ENCODE data around the gene ANKRD39. TPM values are rescaled to one million over a fixed set of nuclear protein-coding genes. Genes with fewer than 3 reads are reported as not detected.

Gene ANKRD39
- total RNA-seq, 4 donors from 2014 or later, result 9.7 to 55.3 (median 12.7) TPM

DNA sequence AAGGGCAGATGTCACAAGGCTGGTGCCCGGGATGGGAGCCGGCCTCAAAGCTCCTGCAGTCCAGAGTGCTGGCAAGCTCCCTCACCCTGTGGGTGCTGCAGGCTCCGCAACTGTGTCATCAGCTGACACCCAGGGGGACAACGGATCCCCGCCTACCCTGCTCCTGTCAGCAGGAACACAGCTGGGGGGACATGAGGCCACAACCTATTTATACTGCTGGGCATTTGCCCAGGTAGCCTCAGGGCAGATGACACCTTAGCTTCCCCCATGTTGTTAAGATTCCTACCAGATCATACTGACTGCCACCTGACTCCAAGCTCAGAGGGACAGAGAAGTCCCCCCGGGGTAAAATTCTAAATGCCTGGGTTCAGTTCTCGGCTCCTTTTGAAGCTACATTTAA is 15.2 kb downstream of the ANKRD39 start:
- DNase-seq, result no peak
- no peaks in the 10 kb centered on the region for H3K27me3 ChIP-seq
- H3K9me3 ChIP-seq, result no peaks in the 10 kb centered on the region
- H3K36me3 ChIP-seq, result peaks cover 0 to 2% (median 0%) of the 10 kb centered on the region in 4 donors
- in situ Hi-C loops (cut with MboI; ENCODE audit: low pct_ligation_motif_present in 1 of 4, low pct_unique_long_range_greater_than_20kb in 1 of 4, low sequenced_read_pairs in 3 of 4) (loop anchor here in 1 of 4 donors (25.0 kb wide), 1 partner anchor 245 kb away; the partner anchor contains the start of gene FAHD2B), intact Hi-C loops (cut with DNase I; ENCODE audit: low total_unique reads) (no loop called here)
- H3K4me1 ChIP-seq, result peaks cover 4 to 13% (median 10%) of the 10 kb centered on the region in 4 donors
- no peak overlapping the region for H3K4me3 ChIP-seq
- no peak overlapping the region for H3K27ac ChIP-seq
- TF ChIP-seq POLR2AphosphoS5 (IDR thresholded peaks at IDR 0.05) (no peak), POLR2A (IDR thresholded peaks at IDR 0.05) (no peak), EP300 (IDR thresholded peaks at IDR 0.05; ENCODE audit: low read depth) (no peak)
- TF ChIP-seq, protein P1, sequence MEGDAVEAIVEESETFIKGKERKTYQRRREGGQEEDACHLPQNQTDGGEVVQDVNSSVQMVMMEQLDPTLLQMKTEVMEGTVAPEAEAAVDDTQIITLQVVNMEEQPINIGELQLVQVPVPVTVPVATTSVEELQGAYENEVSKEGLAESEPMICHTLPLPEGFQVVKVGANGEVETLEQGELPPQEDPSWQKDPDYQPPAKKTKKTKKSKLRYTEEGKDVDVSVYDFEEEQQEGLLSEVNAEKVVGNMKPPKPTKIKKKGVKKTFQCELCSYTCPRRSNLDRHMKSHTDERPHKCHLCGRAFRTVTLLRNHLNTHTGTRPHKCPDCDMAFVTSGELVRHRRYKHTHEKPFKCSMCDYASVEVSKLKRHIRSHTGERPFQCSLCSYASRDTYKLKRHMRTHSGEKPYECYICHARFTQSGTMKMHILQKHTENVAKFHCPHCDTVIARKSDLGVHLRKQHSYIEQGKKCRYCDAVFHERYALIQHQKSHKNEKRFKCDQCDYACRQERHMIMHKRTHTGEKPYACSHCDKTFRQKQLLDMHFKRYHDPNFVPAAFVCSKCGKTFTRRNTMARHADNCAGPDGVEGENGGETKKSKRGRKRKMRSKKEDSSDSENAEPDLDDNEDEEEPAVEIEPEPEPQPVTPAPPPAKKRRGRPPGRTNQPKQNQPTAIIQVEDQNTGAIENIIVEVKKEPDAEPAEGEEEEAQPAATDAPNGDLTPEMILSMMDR (IDR thresholded peaks at IDR 0.05), result no peak
- WGBS, 2 donors (ENCODE audit: low coverage in 1 of 2), result 99% methylated on average over 7 of the region's 7 CpGs; no CpG with 5 or more reads in 1 of the 2 donors

DNA sequence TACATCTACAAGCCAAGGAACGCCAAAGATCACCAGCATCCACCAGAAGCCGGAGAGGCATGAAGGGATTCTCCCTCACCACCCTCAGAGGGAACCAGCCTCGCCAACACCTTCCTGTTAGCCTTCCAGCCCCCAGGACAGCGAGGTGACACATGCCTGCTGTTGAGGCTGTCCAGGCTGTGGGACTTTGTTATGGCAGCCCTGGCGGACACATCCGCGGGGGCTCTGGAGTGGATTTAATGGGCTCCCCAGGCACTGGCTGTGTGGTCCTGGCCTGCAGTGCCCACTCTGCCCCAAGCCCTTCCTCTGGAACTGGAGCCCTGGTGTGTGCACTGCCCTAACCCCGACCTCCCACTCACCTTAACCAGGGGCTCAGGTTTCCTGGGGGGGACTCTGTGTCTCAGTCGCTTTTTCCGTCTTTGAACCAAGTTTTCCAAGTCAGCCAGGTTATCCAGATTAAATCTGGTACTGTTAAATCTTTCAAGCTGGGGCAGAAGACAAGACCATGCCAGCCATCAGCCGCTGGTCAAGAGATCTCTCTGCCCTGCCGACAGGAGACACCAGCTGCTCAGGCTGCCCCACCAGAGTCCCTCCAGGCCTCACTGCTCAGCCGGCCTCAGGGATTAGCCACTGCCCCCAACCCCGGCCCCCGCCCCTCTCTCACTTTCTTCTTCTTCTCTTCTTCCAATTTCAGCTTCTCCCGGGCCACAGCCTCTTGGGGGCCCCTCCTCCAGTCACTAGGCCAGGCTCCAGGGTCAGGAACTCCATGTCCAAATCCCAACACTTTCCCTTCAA is 15.9 kb downstream of the ANKRD39 start:
- in situ Hi-C loops (cut with MboI; ENCODE audit: low pct_ligation_motif_present in 1 of 4, low pct_unique_long_range_greater_than_20kb in 1 of 4, low sequenced_read_pairs in 3 of 4) (loop anchor here in 1 of 4 donors (25.0 kb wide), 1 partner anchor 245 kb away; the partner anchor contains the start of gene FAHD2B), intact Hi-C loops (cut with DNase I; ENCODE audit: low total_unique reads) (no loop called here)
- WGBS, 2 donors (ENCODE audit: low coverage in 1 of 2), result 91% methylated on average over 16 of the region's 16 CpGs; no CpG with 5 or more reads in 1 of the 2 donors
- no peak for DNase-seq
- no peak overlapping the region for H3K4me3 ChIP-seq
- H3K27me3 ChIP-seq, result no peaks in the 10 kb centered on the region
- peaks cover 4 to 13% (median 10%) of the 10 kb centered on the region in 4 donors for H3K4me1 ChIP-seq
- H3K9me3 ChIP-seq, result no peaks in the 10 kb centered on the region
- TF ChIP-seq POLR2AphosphoS5 (IDR thresholded peaks at IDR 0.05) (no peak), POLR2A (IDR thresholded peaks at IDR 0.05) (no peak), EP300 (IDR thresholded peaks at IDR 0.05; ENCODE audit: low read depth) (no peak)
- TF ChIP-seq, protein P1 (IDR thresholded peaks at IDR 0.05), result no peak
- no peaks in the 10 kb centered on the region for H3K36me3 ChIP-seq
- H3K27ac ChIP-seq, result no peak overlapping the region

DNA sequence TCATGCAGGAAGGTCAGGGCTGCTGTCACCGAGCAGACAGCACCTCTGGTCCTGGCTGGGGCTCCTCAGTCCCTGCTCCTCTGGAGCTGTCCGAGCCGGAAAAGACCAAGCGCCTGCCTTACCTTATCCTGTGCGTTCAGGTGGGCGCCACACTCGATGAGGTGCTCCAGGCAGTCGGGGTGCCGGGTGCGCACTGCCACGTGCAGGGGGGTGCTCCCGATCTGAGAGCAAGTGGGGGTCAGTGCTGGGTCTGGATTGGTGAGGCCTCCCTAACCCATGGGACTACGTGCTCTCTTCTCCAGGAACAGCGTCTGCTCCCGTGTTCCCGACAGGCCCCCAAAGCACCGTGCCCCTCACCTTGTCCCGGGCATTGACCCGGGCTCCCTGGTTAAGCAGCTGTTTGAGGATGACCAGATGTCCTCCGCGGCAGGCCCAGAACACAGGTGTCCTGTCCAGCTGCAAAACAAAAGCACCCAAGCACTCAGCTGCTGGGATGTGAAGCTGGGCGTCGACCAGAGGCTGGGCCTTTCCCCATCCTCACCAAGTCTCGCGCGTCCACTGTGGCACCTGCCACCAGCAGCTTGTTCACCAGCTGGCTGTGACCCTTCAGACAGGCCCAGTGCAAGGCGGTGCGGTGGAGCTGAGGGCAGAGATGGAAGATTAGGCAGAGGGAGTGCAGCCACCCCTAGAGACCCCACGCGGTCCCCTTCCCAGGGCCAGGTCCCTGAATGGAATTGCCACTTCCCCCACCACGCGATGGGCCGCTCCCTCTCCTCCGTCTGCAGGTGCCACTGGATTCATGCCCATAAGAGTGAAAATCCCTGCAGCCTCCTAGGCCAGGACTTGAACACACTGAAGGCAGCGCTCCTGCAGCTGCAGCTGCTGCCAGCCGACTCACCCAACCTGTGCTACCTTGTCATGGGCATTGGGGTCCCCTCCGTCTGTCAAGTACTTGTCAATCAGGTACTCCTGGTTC is 17.7 kb downstream of the ANKRD39 start:
- in situ Hi-C loops (cut with MboI; ENCODE audit: low pct_ligation_motif_present in 1 of 4, low pct_unique_long_range_greater_than_20kb in 1 of 4, low sequenced_read_pairs in 3 of 4) (loop anchor here in 1 of 4 donors (25.0 kb wide), 1 partner anchor 247 kb away; the partner anchor contains the start of gene FAHD2B), intact Hi-C loops (cut with DNase I; ENCODE audit: low total_unique reads) (no loop called here)
- Histone ChIP-seq H3K27ac (no peak overlapping the region), H3K9me3 (no peaks in the 10 kb centered on the region), H3K4me1 (peaks cover 4 to 13% (median 10%) of the 10 kb centered on the region in 4 donors), H3K27me3 (no peaks in the 10 kb centered on the region), H3K36me3 (no peaks in the 10 kb centered on the region), H3K4me3 (peak overlapping the region in 1 of 4 donors; percentile 6)
- no peak for DNase-seq
- no peak for TF ChIP-seq EP300 (IDR thresholded peaks at IDR 0.05; ENCODE audit: low read depth)
- no peak for TF ChIP-seq POLR2AphosphoS5 (IDR thresholded peaks at IDR 0.05)
- TF ChIP-seq, protein P1 (IDR thresholded peaks at IDR 0.05), result no peak
- TF ChIP-seq POLR2A (IDR thresholded peaks at IDR 0.05), result no peak
- 85% methylated on average over 34 of the region's 37 CpGs; no CpG with 5 or more reads in 1 of the 2 donors for WGBS, 2 donors (ENCODE audit: low coverage in 1 of 2)

Measured in transverse colon (tissue), 4 donors.